OCI-LY3 (cell line): ENCODE results near the gene AVPR1B.
A peak's percentile ranks its signal among the peaks of the same experiment; 100 is the strongest.

Experiments used
- H2AFZ ChIP-seq: fragments of 200-600, 300-600 bp; shearing (Covaris generic); 2 replicates; pipeline ENCODE4 v1.6.0; 2014; ENCODE audit warnings: antibody characterized with exemption, low read depth, low read length
- H3K27ac ChIP-seq: fragments of 200-600, 300-600 bp; sonication (generic); 2 replicates; pipeline ENCODE4 v1.5.1; 2014; ENCODE audit warnings: mild to moderate bottlenecking, low read length, moderate library complexity, mixed read lengths
- H3K27me3 ChIP-seq: fragments of 200-600, 300-600 bp; sonication (generic); 2 replicates; pipeline ENCODE4 v1.6.1; 2014; ENCODE audit warnings: low read depth, low read length, mixed read lengths
- H3K36me3 ChIP-seq: fragments of 200-600, 300-600 bp; sonication (generic); replicated peaks from 2 replicates; pipeline ENCODE3; 2014; ENCODE audit warnings: low read depth, low read length, mixed read lengths
- H3K4me1 ChIP-seq: fragments of 300-600, 200-600 bp; sonication (generic); 2 replicates; pipeline ENCODE4 v1.6.1; 2014; ENCODE audit warnings: low read length, mixed read lengths
- H3K4me2 ChIP-seq: fragments of 200-600, 300-600 bp; sonication (generic); 2 replicates; pipeline ENCODE4 v1.6.1; 2014; ENCODE audit warnings: low read length, mixed read lengths
- H3K4me3 ChIP-seq: fragments of 300-600, 200-600 bp; sonication (generic); 2 replicates; pipeline ENCODE4 v1.5.1; 2014; ENCODE audit warnings: antibody characterized with exemption, mild to moderate bottlenecking, low read length, moderate library complexity
- H3K79me2 ChIP-seq: fragments of 300-600, 200-600 bp; shearing (Covaris generic); 2 replicates; pipeline ENCODE4 v1.6.1; 2014; ENCODE audit warnings: mild to moderate bottlenecking, low read length, mixed read lengths
- H3K9ac ChIP-seq: fragments of 300-600, 200-600 bp; shearing (Covaris generic); 2 replicates; pipeline ENCODE4 v1.6.0; 2014; ENCODE audit warnings: mild to moderate bottlenecking, low read length, moderate library complexity
- H3K9me3 ChIP-seq: fragments of 200-600, 300-600 bp; shearing (Covaris generic); 2 replicates; pipeline ENCODE4 v1.6.1; 2014; ENCODE audit warnings: low read length, mixed read lengths; ENCODE audit not compliant: insufficient read depth
- H4K20me1 ChIP-seq: fragments of 200-600, 300-600 bp; sonication (generic); 2 replicates; pipeline ENCODE4 v1.6.1; 2016; ENCODE audit warnings: low read length, mixed read lengths; ENCODE audit not compliant: insufficient read depth
- EZH2phosphoT487 ChIP-seq: fragments of 200-600 bp; shearing (Covaris generic); IDR thresholded peaks from 2 replicates; pipeline ENCODE4 v1.6.1; 2018; ENCODE audit warnings: antibody characterized with exemption, mixed run types, low read depth
- TF ChIP-seq, protein P1 (sequence below): fragments of 200-600, 300-600 bp; sonication (generic); IDR thresholded peaks from 2 replicates; pipeline ENCODE4 v1.5.1; 2014; ENCODE audit warnings: antibody characterized with exemption, low read length, low read depth

AVPR1B gene

DNA sequence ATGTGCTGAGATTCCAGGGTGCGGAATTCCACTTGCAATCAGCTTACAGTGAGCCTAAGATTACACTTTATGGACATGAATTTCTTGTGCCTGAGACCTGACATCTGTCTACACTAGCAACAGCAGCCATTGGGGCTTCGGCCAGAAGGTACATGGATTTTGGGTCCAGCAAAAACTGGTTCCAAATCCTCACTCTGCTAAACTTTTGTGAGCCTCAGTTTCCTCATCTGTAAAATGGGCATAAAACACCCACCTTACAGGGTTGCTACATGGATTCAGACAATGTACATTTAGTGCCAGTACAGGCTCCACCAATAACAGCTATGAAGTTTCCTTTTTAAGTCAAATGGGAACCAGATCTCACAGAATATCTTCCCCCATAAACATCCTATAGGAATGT is 33.4 kb downstream of the AVPR1B start:
- peaks cover 76% of the 10 kb centered on the region for H3K4me1 ChIP-seq
- no peak for TF ChIP-seq EZH2phosphoT487
- TF ChIP-seq, protein P1, sequence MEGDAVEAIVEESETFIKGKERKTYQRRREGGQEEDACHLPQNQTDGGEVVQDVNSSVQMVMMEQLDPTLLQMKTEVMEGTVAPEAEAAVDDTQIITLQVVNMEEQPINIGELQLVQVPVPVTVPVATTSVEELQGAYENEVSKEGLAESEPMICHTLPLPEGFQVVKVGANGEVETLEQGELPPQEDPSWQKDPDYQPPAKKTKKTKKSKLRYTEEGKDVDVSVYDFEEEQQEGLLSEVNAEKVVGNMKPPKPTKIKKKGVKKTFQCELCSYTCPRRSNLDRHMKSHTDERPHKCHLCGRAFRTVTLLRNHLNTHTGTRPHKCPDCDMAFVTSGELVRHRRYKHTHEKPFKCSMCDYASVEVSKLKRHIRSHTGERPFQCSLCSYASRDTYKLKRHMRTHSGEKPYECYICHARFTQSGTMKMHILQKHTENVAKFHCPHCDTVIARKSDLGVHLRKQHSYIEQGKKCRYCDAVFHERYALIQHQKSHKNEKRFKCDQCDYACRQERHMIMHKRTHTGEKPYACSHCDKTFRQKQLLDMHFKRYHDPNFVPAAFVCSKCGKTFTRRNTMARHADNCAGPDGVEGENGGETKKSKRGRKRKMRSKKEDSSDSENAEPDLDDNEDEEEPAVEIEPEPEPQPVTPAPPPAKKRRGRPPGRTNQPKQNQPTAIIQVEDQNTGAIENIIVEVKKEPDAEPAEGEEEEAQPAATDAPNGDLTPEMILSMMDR: no peak
- no peak overlapping the region for H2AFZ ChIP-seq
- peak overlapping the region; percentile 57 for H3K4me3 ChIP-seq
- peak overlapping the region; percentile 90 for H3K27ac ChIP-seq
- H4K20me1 ChIP-seq: no peaks in the 10 kb centered on the region
- peak overlapping the region; percentile 76 for H3K9ac ChIP-seq
- H3K4me2 ChIP-seq: peak overlapping the region; percentile 76
- H3K9me3 ChIP-seq: no peaks in the 10 kb centered on the region
- H3K27me3 ChIP-seq: no peaks in the 10 kb centered on the region
- H3K79me2 ChIP-seq: peaks cover 64% of the 10 kb centered on the region
- peaks cover 31% of the 10 kb centered on the region for H3K36me3 ChIP-seq

DNA sequence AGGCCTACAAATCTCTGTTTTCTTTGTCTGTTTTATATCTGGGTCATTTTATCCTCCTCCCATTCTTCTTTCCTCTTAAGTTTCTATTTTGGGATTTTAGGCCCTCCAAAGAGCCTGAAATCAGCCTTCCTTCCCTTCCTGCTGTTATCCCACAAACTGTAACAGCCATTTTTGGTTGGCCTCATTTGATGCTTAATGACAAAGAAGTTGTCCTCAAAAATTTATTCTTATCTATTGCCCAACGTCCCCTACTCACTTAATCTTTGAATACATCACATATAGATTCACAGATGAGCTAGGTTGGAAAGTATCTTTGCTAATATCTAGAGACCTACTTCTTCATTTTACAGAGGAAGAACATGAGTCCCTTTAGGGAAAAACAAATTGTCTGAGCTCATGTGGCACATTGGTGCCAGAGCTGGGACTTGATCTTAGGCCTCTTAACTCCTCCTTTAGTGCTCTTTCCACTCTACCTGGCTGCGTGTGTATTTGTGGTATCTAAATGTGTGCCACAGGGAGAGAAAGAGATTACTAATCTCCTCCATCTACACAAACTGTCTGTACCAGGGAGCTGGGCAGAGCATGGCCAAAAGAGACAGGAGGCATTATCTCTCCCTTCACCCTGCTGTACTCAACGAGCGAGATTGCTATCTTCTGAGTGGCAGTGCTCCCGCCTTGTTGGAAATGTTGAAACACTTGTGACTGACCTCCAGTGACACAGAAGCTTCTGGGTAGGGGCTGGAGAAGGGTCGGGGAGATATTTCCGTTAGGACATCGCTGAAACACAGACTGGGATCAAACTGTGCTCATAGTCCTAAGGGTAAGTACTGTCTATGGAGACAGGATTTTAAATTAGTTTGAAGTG is 34.1 kb downstream of the AVPR1B start:
- peak overlapping the region; percentile 76 for H3K9ac ChIP-seq
- H3K79me2 ChIP-seq: peaks cover 59% of the 10 kb centered on the region
- no peaks in the 10 kb centered on the region for H3K9me3 ChIP-seq
- no peaks in the 10 kb centered on the region for H3K27me3 ChIP-seq
- peaks cover 77% of the 10 kb centered on the region for H3K4me1 ChIP-seq
- H4K20me1 ChIP-seq: no peaks in the 10 kb centered on the region
- H2AFZ ChIP-seq: no peak overlapping the region
- H3K36me3 ChIP-seq: peaks cover 30% of the 10 kb centered on the region
- peak overlapping the region; percentile 57 for H3K4me3 ChIP-seq
- TF ChIP-seq, protein P1: no peak
- TF ChIP-seq EZH2phosphoT487: no peak
- peak overlapping the region; percentile 90 for H3K27ac ChIP-seq
- H3K4me2 ChIP-seq: peak overlapping the region; percentile 76

DNA sequence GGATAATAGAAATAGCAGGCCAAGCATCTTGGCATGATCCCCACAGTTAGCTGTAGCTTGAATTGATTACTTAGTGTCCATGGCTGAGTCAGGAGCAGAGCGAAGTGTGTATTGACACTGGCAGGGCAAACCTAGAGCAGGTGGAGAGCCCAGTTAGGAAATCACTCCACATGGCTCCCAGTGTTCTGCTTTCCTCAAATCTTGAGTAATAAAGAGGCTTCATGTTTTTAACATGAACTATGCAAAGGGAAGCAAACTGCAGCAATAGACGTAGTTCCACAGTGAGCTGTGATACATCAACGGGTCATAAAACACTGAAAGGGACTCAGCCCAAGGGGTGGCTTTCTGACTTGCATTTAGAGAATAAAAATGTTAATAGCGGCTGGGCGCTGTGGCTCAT is 35.3 kb downstream of the AVPR1B start:
- Histone ChIP-seq H3K4me1 (peaks cover 76% of the 10 kb centered on the region), H3K27ac (peak overlapping the region; percentile 90), H3K9ac (peak overlapping the region; percentile 12; the same call in 1 of the 2 replicates), H3K79me2 (peaks cover 57% of the 10 kb centered on the region), H3K4me3 (no peak overlapping the region), H4K20me1 (no peaks in the 10 kb centered on the region), H2AFZ (no peak overlapping the region), H3K9me3 (no peaks in the 10 kb centered on the region), H3K4me2 (peak overlapping the region; percentile 76), H3K27me3 (no peaks in the 10 kb centered on the region), H3K36me3 (peaks cover 37% of the 10 kb centered on the region)
- TF ChIP-seq, protein P1: no peak
- no peak for TF ChIP-seq EZH2phosphoT487

DNA sequence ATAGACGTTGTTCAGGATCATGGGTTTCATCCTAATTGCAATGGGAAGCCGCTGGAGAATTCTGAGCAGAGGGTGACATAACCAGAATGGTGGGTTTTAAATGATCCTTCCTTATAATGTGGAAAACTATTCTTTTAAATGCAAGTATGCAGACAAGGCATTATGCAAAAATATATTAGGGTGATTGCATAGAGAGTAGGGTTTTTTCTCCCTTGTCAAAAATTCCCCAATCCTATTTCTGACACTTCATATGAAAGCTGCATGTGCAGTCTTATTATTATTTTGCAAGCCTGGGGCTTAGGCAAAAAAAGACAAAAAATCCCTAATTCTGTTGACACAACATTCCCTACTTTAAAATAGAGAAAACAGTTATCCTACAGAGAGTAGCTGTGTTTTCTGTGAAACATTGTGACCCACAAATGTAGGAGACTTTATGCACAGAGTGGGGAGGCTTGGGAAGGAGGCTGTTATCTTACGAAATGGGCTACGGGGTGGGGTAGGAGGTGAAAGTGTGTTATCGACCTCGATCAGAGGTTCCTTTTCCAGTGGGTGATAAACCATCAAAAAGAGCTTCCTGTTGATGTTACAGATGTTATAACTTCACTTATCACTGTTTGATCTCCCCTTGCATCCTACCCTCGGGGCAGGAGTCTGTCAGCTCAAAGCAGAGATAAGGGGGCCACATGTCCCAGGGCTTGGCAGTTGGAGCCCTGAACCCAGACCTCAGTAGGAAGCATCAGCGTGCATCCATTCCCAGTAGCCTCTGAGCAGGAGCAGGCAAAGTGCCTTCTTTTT is 37.0 kb downstream of the AVPR1B start:
- Histone ChIP-seq H2AFZ (no peak overlapping the region), H3K4me1 (peaks cover 70% of the 10 kb centered on the region), H4K20me1 (no peaks in the 10 kb centered on the region), H3K4me2 (peak overlapping the region; percentile 15), H3K9ac (no peak overlapping the region), H3K27ac (peak overlapping the region; percentile 90), H3K4me3 (no peak overlapping the region), H3K79me2 (peaks cover 45% of the 10 kb centered on the region), H3K9me3 (no peaks in the 10 kb centered on the region), H3K36me3 (peaks cover 24% of the 10 kb centered on the region), H3K27me3 (no peaks in the 10 kb centered on the region)
- TF ChIP-seq, protein P1: no peak
- TF ChIP-seq EZH2phosphoT487: no peak
